ENCODE results near the gene ZZZ3. TPM values are rescaled to one million over a fixed set of nuclear protein-coding genes. Genes with fewer than 3 reads are reported as not detected.

The ZZZ3 gene
- total and polyA plus RNA-seq, 2 of the 13 experiments (the other 11 are each of a cell fraction or from before 2014, with no cell fraction given) = 18.1 to 50.2 TPM

DNA sequence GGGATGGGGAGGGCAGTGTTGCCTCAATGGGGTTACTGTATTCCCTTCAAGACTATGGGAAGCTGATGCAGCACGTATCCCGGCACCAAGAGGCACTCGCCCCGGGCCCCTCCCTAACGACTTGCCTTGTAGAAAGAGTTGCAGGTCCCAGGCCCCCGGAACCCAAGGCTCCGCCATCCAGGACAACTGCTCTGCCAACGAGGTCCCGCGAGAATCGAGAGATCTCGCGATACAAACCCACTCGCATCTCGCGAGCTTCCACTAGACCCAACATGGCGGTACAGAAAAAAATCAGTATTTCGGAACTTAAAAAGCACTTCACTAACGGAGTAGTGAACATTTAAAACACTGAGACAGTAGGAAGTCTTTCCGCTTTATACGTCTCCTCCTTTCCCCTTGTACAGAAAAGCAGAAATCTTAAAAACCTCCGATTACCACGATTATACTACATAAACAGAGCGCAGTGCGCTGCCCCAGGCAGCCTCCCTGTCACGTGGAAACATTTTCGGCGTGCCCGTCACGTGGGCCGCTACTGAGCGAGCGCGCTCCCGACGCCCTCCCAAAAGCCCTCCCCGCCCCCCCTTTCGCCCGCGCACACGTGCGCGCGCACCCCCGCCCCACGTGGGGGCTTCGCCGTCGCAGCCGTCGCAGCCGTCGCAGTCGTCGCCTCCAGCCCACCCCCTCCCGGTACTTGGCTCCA lies at the start of gene ZZZ3 (continued):
- TF ChIP-seq TCF12 (IDR thresholded peaks at IDR 0.05) (no peak), TCF12 (CRISPR knock-in tag; IDR thresholded peaks at IDR 0.05) (no peak), RFX1 (IDR thresholded peaks at IDR 0.05) (no peak), YEATS4 (CRISPR knock-in tag; IDR thresholded peaks at IDR 0.05; ENCODE audit: borderline replicate concordance) (peak; percentile 79; the same call in 1 of the 2 replicates), ZNF3 (CRISPR knock-in tag; IDR thresholded peaks at IDR 0.05) (no peak), ZNF7 (CRISPR knock-in tag; IDR thresholded peaks at IDR 0.05) (no peak; the same call in 1 of the 2 replicates), ZNF205 (CRISPR knock-in tag; IDR thresholded peaks at IDR 0.05) (peak; percentile 37; the same call in 1 of the 2 replicates), ZNF605 (CRISPR knock-in tag; IDR thresholded peaks at IDR 0.05) (peak; percentile 67; the same call in 1 of the 2 replicates), HNF4G (IDR thresholded peaks at IDR 0.05; ENCODE audit: borderline replicate concordance, low read depth, low read length) (0 out of 2 replicates have a peak, but pooled peaks have one; percentile 9), HNF4G (CRISPR knock-in tag; IDR thresholded peaks at IDR 0.05; ENCODE audit: borderline replicate concordance, low read depth) (no peak), TAF15 (IDR thresholded peaks at IDR 0.05; ENCODE audit: low read depth, low read length, poor library complexity, severe bottlenecking) (no peak), ZFP36 (IDR thresholded peaks at IDR 0.05; ENCODE audit: borderline replicate concordance, low read depth, low read length, partially characterized antibody) (no peak), NFKB2 (CRISPR knock-in tag; IDR thresholded peaks at IDR 0.05; ENCODE audit: borderline replicate concordance) (peak; percentile 65; the same call in 1 of the 2 replicates), RXRB (CRISPR knock-in tag; IDR thresholded peaks at IDR 0.05; ENCODE audit: borderline replicate concordance) (peak; percentile 45), ZNF564 (CRISPR knock-in tag; IDR thresholded peaks at IDR 0.05) (no peak), HOXA7 (CRISPR knock-in tag; IDR thresholded peaks at IDR 0.05) (no peak), GFI1 (CRISPR knock-in tag; IDR thresholded peaks at IDR 0.05; ENCODE audit: borderline replicate concordance) (no peak), TBP (CRISPR knock-in tag; IDR thresholded peaks at IDR 0.05) (no peak), NR2F1 (CRISPR knock-in tag; IDR thresholded peaks at IDR 0.05) (no peak), PCBP2 (optimal IDR thresholded peaks at IDR 0.05; ENCODE audit: low read depth, low read length, poor library complexity, severe bottlenecking) (no peak), ZNF615 (CRISPR knock-in tag; IDR thresholded peaks at IDR 0.05; ENCODE audit: borderline replicate concordance) (no peak)
- TF ChIP-seq, protein P1, sequence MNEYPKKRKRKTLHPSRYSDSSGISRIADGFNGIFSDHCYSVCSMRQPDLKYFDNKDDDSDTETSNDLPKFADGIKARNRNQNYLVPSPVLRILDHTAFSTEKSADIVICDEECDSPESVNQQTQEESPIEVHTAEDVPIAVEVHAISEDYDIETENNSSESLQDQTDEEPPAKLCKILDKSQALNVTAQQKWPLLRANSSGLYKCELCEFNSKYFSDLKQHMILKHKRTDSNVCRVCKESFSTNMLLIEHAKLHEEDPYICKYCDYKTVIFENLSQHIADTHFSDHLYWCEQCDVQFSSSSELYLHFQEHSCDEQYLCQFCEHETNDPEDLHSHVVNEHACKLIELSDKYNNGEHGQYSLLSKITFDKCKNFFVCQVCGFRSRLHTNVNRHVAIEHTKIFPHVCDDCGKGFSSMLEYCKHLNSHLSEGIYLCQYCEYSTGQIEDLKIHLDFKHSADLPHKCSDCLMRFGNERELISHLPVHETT (CRISPR knock-in tag; conservative IDR thresholded peaks at IDR 0.05) = no peak
- TF ChIP-seq, protein P2, sequence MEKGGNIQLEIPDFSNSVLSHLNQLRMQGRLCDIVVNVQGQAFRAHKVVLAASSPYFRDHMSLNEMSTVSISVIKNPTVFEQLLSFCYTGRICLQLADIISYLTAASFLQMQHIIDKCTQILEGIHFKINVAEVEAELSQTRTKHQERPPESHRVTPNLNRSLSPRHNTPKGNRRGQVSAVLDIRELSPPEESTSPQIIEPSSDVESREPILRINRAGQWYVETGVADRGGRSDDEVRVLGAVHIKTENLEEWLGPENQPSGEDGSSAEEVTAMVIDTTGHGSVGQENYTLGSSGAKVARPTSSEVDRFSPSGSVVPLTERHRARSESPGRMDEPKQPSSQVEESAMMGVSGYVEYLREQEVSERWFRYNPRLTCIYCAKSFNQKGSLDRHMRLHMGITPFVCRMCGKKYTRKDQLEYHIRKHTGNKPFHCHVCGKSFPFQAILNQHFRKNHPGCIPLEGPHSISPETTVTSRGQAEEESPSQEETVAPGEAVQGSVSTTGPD (CRISPR knock-in tag; IDR thresholded peaks at IDR 0.05) = no peak
- TF ChIP-seq, protein P3, sequence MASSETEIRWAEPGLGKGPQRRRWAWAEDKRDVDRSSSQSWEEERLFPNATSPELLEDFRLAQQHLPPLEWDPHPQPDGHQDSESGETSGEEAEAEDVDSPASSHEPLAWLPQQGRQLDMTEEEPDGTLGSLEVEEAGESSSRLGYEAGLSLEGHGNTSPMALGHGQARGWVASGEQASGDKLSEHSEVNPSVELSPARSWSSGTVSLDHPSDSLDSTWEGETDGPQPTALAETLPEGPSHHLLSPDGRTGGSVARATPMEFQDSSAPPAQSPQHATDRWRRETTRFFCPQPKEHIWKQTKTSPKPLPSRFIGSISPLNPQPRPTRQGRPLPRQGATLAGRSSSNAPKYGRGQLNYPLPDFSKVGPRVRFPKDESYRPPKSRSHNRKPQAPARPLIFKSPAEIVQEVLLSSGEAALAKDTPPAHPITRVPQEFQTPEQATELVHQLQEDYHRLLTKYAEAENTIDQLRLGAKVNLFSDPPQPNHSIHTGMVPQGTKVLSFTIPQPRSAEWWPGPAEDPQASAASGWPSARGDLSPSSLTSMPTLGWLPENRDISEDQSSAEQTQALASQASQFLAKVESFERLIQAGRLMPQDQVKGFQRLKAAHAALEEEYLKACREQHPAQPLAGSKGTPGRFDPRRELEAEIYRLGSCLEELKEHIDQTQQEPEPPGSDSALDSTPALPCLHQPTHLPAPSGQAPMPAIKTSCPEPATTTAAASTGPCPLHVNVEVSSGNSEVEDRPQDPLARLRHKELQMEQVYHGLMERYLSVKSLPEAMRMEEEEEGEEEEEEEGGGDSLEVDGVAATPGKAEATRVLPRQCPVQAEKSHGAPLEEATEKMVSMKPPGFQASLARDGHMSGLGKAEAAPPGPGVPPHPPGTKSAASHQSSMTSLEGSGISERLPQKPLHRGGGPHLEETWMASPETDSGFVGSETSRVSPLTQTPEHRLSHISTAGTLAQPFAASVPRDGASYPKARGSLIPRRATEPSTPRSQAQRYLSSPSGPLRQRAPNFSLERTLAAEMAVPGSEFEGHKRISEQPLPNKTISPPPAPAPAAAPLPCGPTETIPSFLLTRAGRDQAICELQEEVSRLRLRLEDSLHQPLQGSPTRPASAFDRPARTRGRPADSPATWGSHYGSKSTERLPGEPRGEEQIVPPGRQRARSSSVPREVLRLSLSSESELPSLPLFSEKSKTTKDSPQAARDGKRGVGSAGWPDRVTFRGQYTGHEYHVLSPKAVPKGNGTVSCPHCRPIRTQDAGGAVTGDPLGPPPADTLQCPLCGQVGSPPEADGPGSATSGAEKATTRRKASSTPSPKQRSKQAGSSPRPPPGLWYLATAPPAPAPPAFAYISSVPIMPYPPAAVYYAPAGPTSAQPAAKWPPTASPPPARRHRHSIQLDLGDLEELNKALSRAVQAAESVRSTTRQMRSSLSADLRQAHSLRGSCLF (CRISPR knock-in tag; IDR thresholded peaks at IDR 0.05; ENCODE audit: borderline replicate concordance) = 0 out of 2 replicates have a peak, but pooled peaks have one; percentile 50

Data from HepG2 (cell line).